Testis (tissue), 3 donors: Measurements from ENCODE around the gene SYT8. TPM values are rescaled to one million over a fixed set of nuclear protein-coding genes. Genes with fewer than 3 reads are reported as not detected.

Source experiments
- DNase-seq: peaks from one replicate; pipeline ENCODE4 v3.0.0-alpha.2; 2019
- H3K27ac ChIP-seq, 2 donors: fragments of 200-600 bp; sonication (generic); one replicate each; pipeline ENCODE4 v1.5.1; 2019
- H3K27me3 ChIP-seq: fragments of 200-600 bp; sonication (generic); one replicate; pipeline ENCODE4 v1.5.1; 2019
- H3K36me3 ChIP-seq: fragments of 200-600 bp; sonication (generic); one replicate; pipeline ENCODE4 v1.5.1; 2017; ENCODE audit warnings: low read depth; ENCODE audit errors: missing control alignments
- H3K4me1 ChIP-seq: fragments of 200-600 bp; sonication (generic); one replicate; pipeline ENCODE4 v1.5.1; 2019
- H3K4me3 ChIP-seq, 2 donors: fragments of 200-600 bp; sonication (generic); one replicate each; pipeline ENCODE4 v1.5.1; 2017 to 2019
- H3K9me3 ChIP-seq: fragments of 200-600 bp; sonication (generic); one replicate; pipeline ENCODE4 v1.5.1; 2017
- CTCF ChIP-seq, 3 experiments: fragments of 450-650 bp in 2 of 3; fragments of 200-600 bp in 1 of 3; sonication (generic) in 1 of 3; IDR thresholded peaks; one replicate each; pipeline ENCODE4 v1.5.1; 2016 to 2019; ENCODE audit warnings: antibody characterized with exemption in 3 of 3, mild to moderate bottlenecking in 2 of 3, moderate library complexity in 1 of 3
- POLR2A ChIP-seq: fragments of 450-650 bp; IDR thresholded peaks from one replicate; pipeline ENCODE4 v1.6.1; 2017; ENCODE audit warnings: antibody characterized with exemption, mild to moderate bottlenecking, moderate library complexity
- WGBS, 2 donors: methylation state at CpG; one replicate each; pipeline ENCODE4 v1.1.5; 2018; 5-methylcytosine and 5-hydroxymethylcytosine counted together
- intact Hi-C: fragments of 100-400 bp; cut with DNase I; formaldehyde crosslinking; loops from one replicate; pipeline ENCODE4 v1.15.1; 2023; ENCODE audit warnings: low total_unique reads
- polyA plus RNA-seq: library from polyadenylated mRNA; stranded (reverse); fragments of 350-450 nt; fragmentation: Illumina TruSeq; extraction: RNeasy Lipid Tissue Mini Kit (QIAGEN cat#74804); gene quantifications from one replicate; pipeline ENCODE4 v1.2.3, GENCODE V29; 2014; ENCODE audit warnings: low read depth, low replicate concordance; ENCODE audit not compliant: insufficient read depth
- total RNA-seq, 2 donors: library from RNA; depleted of rRNA; stranded (reverse); fragments of >200 nt; gene quantifications; one replicate each; pipeline ENCODE4 v1.2.3, GENCODE V29; 2016

Gene SYT8
- total and polyA plus RNA-seq, 3 donors from 2014 or later, result 0.98 to 2.7 (median 1.7) TPM

- H3K27me3 ChIP-seq, result no peaks in the 10 kb centered on the region
- H3K27ac ChIP-seq, result no peak overlapping the region
- H3K9me3 ChIP-seq, result no peaks in the 10 kb centered on the region
- 72 to 88% methylated on average over 15 of the region's 15 CpGs for WGBS, 2 donors
- no peak for TF ChIP-seq CTCF (IDR thresholded peaks at IDR 0.05)
- TF ChIP-seq POLR2A, result no peak
- H3K4me3 ChIP-seq, result no peak overlapping the region
- no peak for DNase-seq
- no peaks in the 10 kb centered on the region for H3K36me3 ChIP-seq
- peaks cover 21% of the 10 kb centered on the region for H3K4me1 ChIP-seq
- intact Hi-C loops, result no loop called here
Observed at GRCh38 chr11:1866776-1867175, 32.0 kb downstream of the SYT8 start.

GRCh38 chr11:1867381-1867780 is 32.6 kb downstream of the SYT8 start:
- intact Hi-C loops, result no loop called here
- peaks cover 21% of the 10 kb centered on the region for H3K4me1 ChIP-seq
- 81 to 82% methylated on average over 6 to 8 of the region's 8 CpGs for WGBS, 2 donors

GRCh38 chr11:1868056-1868635 is 33.4 kb downstream of the SYT8 start:
- WGBS, 2 donors, result 86% methylated on average over 14 of the region's 14 CpGs; no CpG with 5 or more reads in 1 of the 2 donors

More at GRCh38 chr11:1867381-1867780, 32.6 kb downstream of the SYT8 start:
- Histone ChIP-seq H3K36me3 (no peaks in the 10 kb centered on the region), H3K27ac (peak overlapping the region in 1 of 2 donors; percentile 42), H3K4me3 (no peak overlapping the region), H3K9me3 (no peaks in the 10 kb centered on the region), H3K27me3 (no peaks in the 10 kb centered on the region)
- DNase-seq, result no peak
- no peak for TF ChIP-seq POLR2A
- no peak for TF ChIP-seq CTCF (IDR thresholded peaks at IDR 0.05)

GRCh38 chr11:1868636-1869291 is 34.0 kb downstream of the SYT8 start:
- WGBS, 2 donors, result 64 to 84% methylated on average over 10 to 25 of the region's 25 CpGs
- TF ChIP-seq POLR2A (no peak), CTCF (IDR thresholded peaks at IDR 0.05) (no peak)
- Histone ChIP-seq H3K27me3 (no peaks in the 10 kb centered on the region), H3K4me3 (peak overlapping the region; percentile 36 to 43), H3K27ac (peak overlapping the region; percentile 34 to 42), H3K36me3 (no peaks in the 10 kb centered on the region), H3K9me3 (no peaks in the 10 kb centered on the region), H3K4me1 (peaks cover 12% of the 10 kb centered on the region)
- DNase-seq, result no peak
- intact Hi-C loops, result no loop called here

More at GRCh38 chr11:1868056-1868635, 33.4 kb downstream of the SYT8 start:
- H3K27ac ChIP-seq, result peak overlapping the region in 1 of 2 donors; percentile 42
- no peaks in the 10 kb centered on the region for H3K27me3 ChIP-seq
- intact Hi-C loops, result no loop called here
- no peak for DNase-seq
- TF ChIP-seq CTCF (IDR thresholded peaks at IDR 0.05) (no peak), POLR2A (no peak)
- peak overlapping the region in 1 of 2 donors; percentile 36 for H3K4me3 ChIP-seq
- H3K9me3 ChIP-seq, result no peaks in the 10 kb centered on the region
- H3K36me3 ChIP-seq, result no peaks in the 10 kb centered on the region
- peaks cover 18% of the 10 kb centered on the region for H3K4me1 ChIP-seq
